HCT116 (cell line): ENCODE results near the gene PHYKPL. TPM values are rescaled to one million over a fixed set of nuclear protein-coding genes. Genes with fewer than 3 reads are reported as not detected.

Experiments used
- ATAC-seq: fragments of 200-7000 bp; cut with Tn5 transposase; 2 replicates; pipeline ENCODE4 v1.9.1; 2020; ENCODE audit warnings: mild to moderate bottlenecking, moderate library complexity
- BruUV-seq: library from RNA; stranded (reverse); fragments of 400-500 nt; replicated peaks from 2 replicates; lab custom pipeline; 2021; lab: Mats Ljungman, UMichigan
- CTCF ChIA-PET: fragments of 300-600 bp; sonication (Branson Sonifier 250); formaldehyde crosslinking; loops from one replicate; lab custom pipeline; 2021; ENCODE audit warnings: antibody characterized with exemption; lab: Charles Lee
- POLR2A ChIA-PET: fragments of 300-600, 350-600 bp; sonication (Branson Sonifier 250); formaldehyde crosslinking; loops from one replicate; lab custom pipeline; 2021; ENCODE audit warnings: antibody characterized with exemption; lab: Charles Lee
- RAD21 ChIA-PET, 2 experiments: fragments of 300-600 bp; sonication (Branson Sonifier 250); formaldehyde crosslinking; loops; one replicate each; lab custom pipeline; 2023; ENCODE audit warnings: low total read pairs in 2 of 2; ENCODE audit not compliant: uncharacterized antibody in 2 of 2, unreplicated experiment in 2 of 2, low non-redundant PET in 1 of 2; lab: Charles Lee
- DNase-seq: peaks from one replicate; pipeline ENCODE4 v3.0.0-alpha.2; 2010; ENCODE audit warnings: low read depth, low spot score
- H2AFZ ChIP-seq: fragments of 200-600 bp; shearing (Covaris generic), sonication (generic); 2 replicates; pipeline ENCODE4 v1.6.1; 2017; ENCODE audit warnings: low read depth, mixed run types, mixed read lengths, antibody characterized with exemption, low read length; ENCODE audit not compliant: poor library complexity, severe bottlenecking
- H3K27ac ChIP-seq: 2 replicates; pipeline ENCODE4 v1.5.1; 2012; ENCODE audit warnings: low read depth, low read length
- H3K27me3 ChIP-seq: fragments of 200-600 bp; sonication (generic); 2 replicates; pipeline ENCODE4 v1.6.1; 2016; ENCODE audit warnings: mixed run types, low read length, mixed read lengths; ENCODE audit not compliant: insufficient read depth
- H3K36me3 ChIP-seq, 2 experiments: fragments of 200-500 bp in 1 of 2; fragments of 200-600 bp in 1 of 2; sonication (Bioruptor generic) in 1 of 2; sonication (generic) in 1 of 2; 2 replicates each; pipeline versions ENCODE4 v1.5.1 to v1.6.1; 2014 to 2016; ENCODE audit warnings: low read length in 2 of 2, inconsistent platforms in 1 of 2, mixed read lengths in 1 of 2, mixed run types in 1 of 2; ENCODE audit not compliant: insufficient read depth in 2 of 2, control insufficient read depth in 1 of 2
- H3K4me1 ChIP-seq, 2 experiments: fragments of 200-600 bp in 1 of 2; sonication (generic) in 1 of 2; 2 replicates each; pipeline versions ENCODE4 v1.5.1 to v1.6.1; 2012 to 2017; ENCODE audit warnings: low read length in 2 of 2, inconsistent platforms in 1 of 2, mild to moderate bottlenecking in 1 of 2, mixed read lengths in 1 of 2, mixed run types in 1 of 2, moderate library complexity in 1 of 2; ENCODE audit not compliant: insufficient read depth in 2 of 2, control insufficient read depth in 1 of 2
- H3K4me2 ChIP-seq: fragments of 200-600 bp; sonication (generic); 2 replicates; pipeline ENCODE4 v1.6.1; 2017; ENCODE audit warnings: mixed run types, low read length, mixed read lengths
- H3K4me3 ChIP-seq, 2 experiments: fragments of 200-600 bp in 1 of 2; sonication (generic) in 1 of 2; replicated peaks in 1 of 2; 2 replicates each; pipeline ENCODE4 v1.5.1; 2011 to 2016; ENCODE audit warnings: low read length in 2 of 2, control low read depth in 1 of 2, low read depth in 1 of 2, mild to moderate bottlenecking in 1 of 2, mixed read lengths in 1 of 2, mixed run types in 1 of 2
- H3K79me2 ChIP-seq: fragments of 200-600 bp; sonication (generic); 2 replicates; pipeline ENCODE4 v1.6.1; 2017; ENCODE audit warnings: mild to moderate bottlenecking, mixed run types, low read length, moderate library complexity, mixed read lengths; ENCODE audit not compliant: insufficient read depth
- H3K9ac ChIP-seq: fragments of 200-600 bp; sonication (generic); 2 replicates; pipeline ENCODE4 v1.6.1; 2016; ENCODE audit warnings: low read length, mixed read lengths
- H3K9me2 ChIP-seq: fragments of 200-600 bp; sonication (generic), shearing (Covaris generic); 2 replicates; pipeline ENCODE4 v1.6.1; 2017; ENCODE audit warnings: mixed run types, mild to moderate bottlenecking, moderate library complexity; ENCODE audit not compliant: insufficient read depth
- H3K9me3 ChIP-seq, 2 experiments: fragments of 200-500 bp in 1 of 2; fragments of 200-600 bp in 1 of 2; sonication (Bioruptor generic) in 1 of 2; sonication (generic) in 1 of 2; 2 replicates each; pipeline ENCODE4 v1.6.1; 2014 to 2017; ENCODE audit warnings: low read length in 2 of 2, mixed read lengths in 2 of 2, inconsistent platforms in 1 of 2, low read depth in 1 of 2, mild to moderate bottlenecking in 1 of 2, mixed run types in 1 of 2, moderate library complexity in 1 of 2; ENCODE audit not compliant: control insufficient read depth in 1 of 2, insufficient read depth in 1 of 2
- H4K20me1 ChIP-seq: fragments of 200-600 bp; sonication (generic), shearing (Covaris generic); 2 replicates; pipeline ENCODE4 v1.6.1; 2017; ENCODE audit warnings: mixed run types, mild to moderate bottlenecking, moderate library complexity; ENCODE audit not compliant: insufficient read depth
- CEBPB ChIP-seq: IDR thresholded peaks from 2 replicates; pipeline ENCODE4 v1.6.1; 2012; ENCODE audit warnings: low read depth
- EGR1 ChIP-seq: IDR thresholded peaks from 2 replicates; pipeline ENCODE4 v1.6.1; 2012; ENCODE audit warnings: low read depth
- ELF1 ChIP-seq: IDR thresholded peaks from 2 replicates; pipeline ENCODE4 v1.6.1; 2012; ENCODE audit warnings: low read depth, borderline replicate concordance
- EZH2 ChIP-seq: fragments of 200-600 bp; sonication (generic); IDR thresholded peaks from 2 replicates; pipeline ENCODE4 v1.6.1; 2017; ENCODE audit warnings: antibody characterized with exemption, mixed run types
- ZFX ChIP-seq: fragments of 450-650 bp; IDR thresholded peaks from 2 replicates; pipeline ENCODE4 v1.6.1; 2017
- ZNF274 ChIP-seq: fragments of 200-500 bp; sonication (Bioruptor generic); IDR thresholded peaks from 2 replicates; pipeline ENCODE4 v1.6.1; 2014; ENCODE audit warnings: mild to moderate bottlenecking, low read depth, low read length, inconsistent platforms
- intact Hi-C: fragments of 100-400 bp; cut with micrococcal nuclease; formaldehyde crosslinking; loops from 2 replicates; pipeline ENCODE4 v1.10.0; 2022
- total RNA-seq: library from RNA; stranded (reverse); gene quantifications from one replicate; pipeline ENCODE4 v1.2.1, GENCODE V29; 2021; ENCODE audit not compliant: unreplicated experiment
- TF ChIP-seq, protein P1 (sequence below), 3 experiments: fragments of 200-600 bp in 1 of 3; sonication (generic) in 1 of 3; IDR thresholded peaks in 2 of 3; conservative IDR thresholded peaks in 1 of 3; 2 replicates each; pipeline ENCODE4 v1.5.1; 2012 to 2017; ENCODE audit warnings: low read depth in 2 of 3, low read length in 2 of 3, antibody characterized with exemption in 1 of 3, borderline replicate concordance in 1 of 3, control low read depth in 1 of 3, mild to moderate bottlenecking in 1 of 3, mixed read lengths in 1 of 3, mixed run types in 1 of 3, moderate library complexity in 1 of 3; ENCODE audit not compliant: insufficient read depth in 1 of 3
- TF ChIP-seq, protein P2 (sequence below): IDR thresholded peaks from 2 replicates; pipeline ENCODE4 v1.6.1; 2012
- TF ChIP-seq, protein P3 (sequence below): IDR thresholded peaks from 2 replicates; pipeline ENCODE4 v1.6.1; 2012
- TF ChIP-seq, protein P4 (sequence below): IDR thresholded peaks from 2 replicates; pipeline ENCODE4 v1.6.1; 2012; ENCODE audit warnings: low read depth
- TF ChIP-seq, protein P5 (sequence below): IDR thresholded peaks from 2 replicates; pipeline ENCODE4 v1.6.1; 2011; ENCODE audit warnings: mild to moderate bottlenecking, low read length, moderate library complexity; ENCODE audit not compliant: insufficient replicate concordance; ENCODE audit errors: extremely low read depth

PHYKPL gene
- total RNA-seq, 1 experiment from 2014 or later, result 57.8 TPM

DNA sequence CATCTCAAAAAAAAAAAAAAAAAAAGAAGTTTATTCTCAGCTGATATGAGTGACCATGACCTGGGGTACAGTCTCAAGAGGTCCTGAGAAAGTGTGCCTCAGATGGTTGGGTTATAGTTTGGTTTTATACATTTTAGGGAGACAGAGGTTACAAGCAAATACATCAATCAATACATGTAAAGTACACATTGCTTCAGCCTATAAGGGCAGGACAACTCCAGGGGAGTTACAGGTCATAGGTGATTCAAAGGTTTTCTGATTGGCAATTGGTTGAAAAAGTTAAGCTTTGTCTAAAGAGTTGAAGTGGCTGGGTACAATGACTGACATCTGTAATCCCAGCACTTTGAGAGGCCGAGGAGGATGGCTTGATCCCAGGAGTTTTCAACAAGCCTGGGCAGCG is 43.2 kb downstream of the PHYKPL start:
- H3K36me3 ChIP-seq, result no peaks in the 10 kb centered on the region
- BruUV-seq, result no TSS peak
- CTCF ChIA-PET, result no interaction called here
- no peaks in the 10 kb centered on the region for H4K20me1 ChIP-seq
- H3K9me3 ChIP-seq, result peaks cover 0 to 3% of the 10 kb centered on the region in 2 experiments; a peak in 1 of 4 replicates
- RAD21 ChIA-PET, result no interaction called here
- POLR2A ChIA-PET, result interaction anchor here (1.7 kb wide), 1 partner anchor 15 kb away, joined by 4 read pairs; the partner anchor contains the start of gene HNRNPAB
- no peaks in the 10 kb centered on the region for H3K79me2 ChIP-seq
- no peak overlapping the region for H3K4me3 ChIP-seq
- DNase-seq (no peak), ATAC-seq (no peak)
- H3K27ac ChIP-seq, result no peak overlapping the region
- no peaks in the 10 kb centered on the region for H3K9me2 ChIP-seq
- no peaks in the 10 kb centered on the region for H3K27me3 ChIP-seq
- TF ChIP-seq ZNF274 (no peak), CEBPB (no peak), ZFX (no peak), EZH2 (no peak), ELF1 (no peak), EGR1 (no peak)
- TF ChIP-seq, protein P1, sequence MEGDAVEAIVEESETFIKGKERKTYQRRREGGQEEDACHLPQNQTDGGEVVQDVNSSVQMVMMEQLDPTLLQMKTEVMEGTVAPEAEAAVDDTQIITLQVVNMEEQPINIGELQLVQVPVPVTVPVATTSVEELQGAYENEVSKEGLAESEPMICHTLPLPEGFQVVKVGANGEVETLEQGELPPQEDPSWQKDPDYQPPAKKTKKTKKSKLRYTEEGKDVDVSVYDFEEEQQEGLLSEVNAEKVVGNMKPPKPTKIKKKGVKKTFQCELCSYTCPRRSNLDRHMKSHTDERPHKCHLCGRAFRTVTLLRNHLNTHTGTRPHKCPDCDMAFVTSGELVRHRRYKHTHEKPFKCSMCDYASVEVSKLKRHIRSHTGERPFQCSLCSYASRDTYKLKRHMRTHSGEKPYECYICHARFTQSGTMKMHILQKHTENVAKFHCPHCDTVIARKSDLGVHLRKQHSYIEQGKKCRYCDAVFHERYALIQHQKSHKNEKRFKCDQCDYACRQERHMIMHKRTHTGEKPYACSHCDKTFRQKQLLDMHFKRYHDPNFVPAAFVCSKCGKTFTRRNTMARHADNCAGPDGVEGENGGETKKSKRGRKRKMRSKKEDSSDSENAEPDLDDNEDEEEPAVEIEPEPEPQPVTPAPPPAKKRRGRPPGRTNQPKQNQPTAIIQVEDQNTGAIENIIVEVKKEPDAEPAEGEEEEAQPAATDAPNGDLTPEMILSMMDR (IDR thresholded peaks at IDR 0.05 in 2 of 3, conservative IDR thresholded peaks at IDR 0.05 in 1 of 3; ENCODE audit: borderline replicate concordance in 1 of 3, insufficient read depth in 1 of 3, low read depth in 2 of 3, low read length in 2 of 3), result no peak
- TF ChIP-seq, protein P2, sequence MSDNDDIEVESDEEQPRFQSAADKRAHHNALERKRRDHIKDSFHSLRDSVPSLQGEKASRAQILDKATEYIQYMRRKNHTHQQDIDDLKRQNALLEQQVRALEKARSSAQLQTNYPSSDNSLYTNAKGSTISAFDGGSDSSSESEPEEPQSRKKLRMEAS, result no peak
- TF ChIP-seq, protein P3, sequence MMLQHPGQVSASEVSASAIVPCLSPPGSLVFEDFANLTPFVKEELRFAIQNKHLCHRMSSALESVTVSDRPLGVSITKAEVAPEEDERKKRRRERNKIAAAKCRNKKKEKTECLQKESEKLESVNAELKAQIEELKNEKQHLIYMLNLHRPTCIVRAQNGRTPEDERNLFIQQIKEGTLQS, result no peak
- TF ChIP-seq, protein P4, sequence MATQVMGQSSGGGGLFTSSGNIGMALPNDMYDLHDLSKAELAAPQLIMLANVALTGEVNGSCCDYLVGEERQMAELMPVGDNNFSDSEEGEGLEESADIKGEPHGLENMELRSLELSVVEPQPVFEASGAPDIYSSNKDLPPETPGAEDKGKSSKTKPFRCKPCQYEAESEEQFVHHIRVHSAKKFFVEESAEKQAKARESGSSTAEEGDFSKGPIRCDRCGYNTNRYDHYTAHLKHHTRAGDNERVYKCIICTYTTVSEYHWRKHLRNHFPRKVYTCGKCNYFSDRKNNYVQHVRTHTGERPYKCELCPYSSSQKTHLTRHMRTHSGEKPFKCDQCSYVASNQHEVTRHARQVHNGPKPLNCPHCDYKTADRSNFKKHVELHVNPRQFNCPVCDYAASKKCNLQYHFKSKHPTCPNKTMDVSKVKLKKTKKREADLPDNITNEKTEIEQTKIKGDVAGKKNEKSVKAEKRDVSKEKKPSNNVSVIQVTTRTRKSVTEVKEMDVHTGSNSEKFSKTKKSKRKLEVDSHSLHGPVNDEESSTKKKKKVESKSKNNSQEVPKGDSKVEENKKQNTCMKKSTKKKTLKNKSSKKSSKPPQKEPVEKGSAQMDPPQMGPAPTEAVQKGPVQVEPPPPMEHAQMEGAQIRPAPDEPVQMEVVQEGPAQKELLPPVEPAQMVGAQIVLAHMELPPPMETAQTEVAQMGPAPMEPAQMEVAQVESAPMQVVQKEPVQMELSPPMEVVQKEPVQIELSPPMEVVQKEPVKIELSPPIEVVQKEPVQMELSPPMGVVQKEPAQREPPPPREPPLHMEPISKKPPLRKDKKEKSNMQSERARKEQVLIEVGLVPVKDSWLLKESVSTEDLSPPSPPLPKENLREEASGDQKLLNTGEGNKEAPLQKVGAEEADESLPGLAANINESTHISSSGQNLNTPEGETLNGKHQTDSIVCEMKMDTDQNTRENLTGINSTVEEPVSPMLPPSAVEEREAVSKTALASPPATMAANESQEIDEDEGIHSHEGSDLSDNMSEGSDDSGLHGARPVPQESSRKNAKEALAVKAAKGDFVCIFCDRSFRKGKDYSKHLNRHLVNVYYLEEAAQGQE, result no peak
- TF ChIP-seq, protein P5, sequence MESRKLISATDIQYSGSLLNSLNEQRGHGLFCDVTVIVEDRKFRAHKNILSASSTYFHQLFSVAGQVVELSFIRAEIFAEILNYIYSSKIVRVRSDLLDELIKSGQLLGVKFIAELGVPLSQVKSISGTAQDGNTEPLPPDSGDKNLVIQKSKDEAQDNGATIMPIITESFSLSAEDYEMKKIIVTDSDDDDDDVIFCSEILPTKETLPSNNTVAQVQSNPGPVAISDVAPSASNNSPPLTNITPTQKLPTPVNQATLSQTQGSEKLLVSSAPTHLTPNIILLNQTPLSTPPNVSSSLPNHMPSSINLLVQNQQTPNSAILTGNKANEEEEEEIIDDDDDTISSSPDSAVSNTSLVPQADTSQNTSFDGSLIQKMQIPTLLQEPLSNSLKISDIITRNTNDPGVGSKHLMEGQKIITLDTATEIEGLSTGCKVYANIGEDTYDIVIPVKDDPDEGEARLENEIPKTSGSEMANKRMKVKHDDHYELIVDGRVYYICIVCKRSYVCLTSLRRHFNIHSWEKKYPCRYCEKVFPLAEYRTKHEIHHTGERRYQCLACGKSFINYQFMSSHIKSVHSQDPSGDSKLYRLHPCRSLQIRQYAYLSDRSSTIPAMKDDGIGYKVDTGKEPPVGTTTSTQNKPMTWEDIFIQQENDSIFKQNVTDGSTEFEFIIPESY, result no peak
- intact Hi-C loops, result no loop called here
- H2AFZ ChIP-seq, result no peak overlapping the region
- H3K4me1 ChIP-seq, result no peaks in the 10 kb centered on the region
- H3K4me2 ChIP-seq, result no peak overlapping the region
- no peak overlapping the region for H3K9ac ChIP-seq
